ENCODE data around the gene ABR. TPM values are rescaled to one million over a fixed set of nuclear protein-coding genes. Genes with fewer than 3 reads are reported as not detected.

ABR gene
- total and polyA plus RNA-seq, 10 donors: 18.5 to 183 (median 121) TPM

DNA sequence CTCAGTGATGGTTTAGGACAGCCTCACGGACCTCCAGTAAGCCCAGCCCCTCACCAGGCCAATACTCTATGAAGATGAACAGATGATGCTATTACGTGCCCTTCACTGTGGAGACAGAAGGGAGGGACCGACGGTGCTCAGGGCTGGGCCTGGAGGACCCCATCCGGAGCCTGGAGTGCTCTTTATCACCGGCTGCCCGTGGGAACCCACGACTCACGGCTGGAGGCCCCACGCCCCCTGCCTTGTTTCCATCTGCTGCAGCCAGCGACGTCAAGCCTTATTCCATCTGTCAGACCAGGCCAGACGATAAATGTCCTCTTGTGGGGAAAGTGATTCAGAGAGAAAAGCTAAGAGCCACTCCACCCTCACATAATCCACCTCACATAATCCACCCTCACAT, 186.8 kb downstream of the ABR start:
- TF ChIP-seq POLR2A (IDR thresholded peaks at IDR 0.05) (no peak), POLR2AphosphoS5 (IDR thresholded peaks at IDR 0.05) (no peak), CTCF (IDR thresholded peaks at IDR 0.05 in 8 of 11, conservative IDR thresholded peaks at IDR 0.05 in 3 of 11) (no peak)

DNA sequence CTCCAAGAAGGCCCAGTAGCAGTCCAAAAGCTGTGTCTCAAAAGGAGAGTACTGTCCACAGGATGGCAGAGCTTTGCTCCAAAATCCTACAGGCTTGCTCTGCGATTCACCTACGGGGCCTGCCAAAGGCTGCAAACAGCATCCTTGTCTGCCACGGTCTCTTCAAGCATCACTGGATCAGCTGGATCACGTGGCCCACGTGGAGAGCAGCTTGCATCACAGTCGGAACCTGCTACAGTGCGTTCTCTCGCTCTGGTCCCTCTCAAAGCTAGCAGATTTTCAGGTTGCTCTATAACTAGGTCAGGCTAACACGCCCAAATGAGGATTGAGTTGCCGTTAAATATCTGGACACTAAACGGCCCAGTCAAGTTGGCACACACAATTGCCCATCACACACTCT, 191.2 kb downstream of the ABR start:
- Histone ChIP-seq H3K27ac (no peak overlapping the region), H3K4me3 (no peak overlapping the region), H3K4me1 (no peaks in the 10 kb centered on the region), H3K9me3 (peaks cover 0 to 16% (median 12%) of the 10 kb centered on the region in 8 donors), H3K36me3 (no peaks in the 10 kb centered on the region), H3K27me3 (replicated peaks in 1 of 7) (no peaks in the 10 kb centered on the region)
- intact Hi-C loops (cut with DNase I; ENCODE audit: low total_unique reads): no loop called here
- WGBS, 5 donors: 79 to 92% (median 91%) methylated on average over 11 of the region's 11 CpGs
- DNase-seq: no peak
- TF ChIP-seq POLR2AphosphoS5 (IDR thresholded peaks at IDR 0.05) (no peak), CTCF (IDR thresholded peaks at IDR 0.05 in 8 of 11, conservative IDR thresholded peaks at IDR 0.05 in 3 of 11) (no peak), POLR2A (IDR thresholded peaks at IDR 0.05) (no peak)

More for the DNA sequence above, 186.8 kb downstream of the ABR start:
- Histone ChIP-seq H3K4me3 (no peak overlapping the region), H3K4me1 (peaks cover 6 to 16% (median 10%) of the 10 kb centered on the region in 6 donors), H3K36me3 (no peaks in the 10 kb centered on the region), H3K9me3 (peaks cover 0 to 34% (median 22%) of the 10 kb centered on the region in 8 donors), H3K27ac (no peak overlapping the region), H3K27me3 (replicated peaks in 1 of 7) (no peaks in the 10 kb centered on the region)
- WGBS, 5 donors: 77 to 91% (median 83%) methylated on average over 13 of the region's 13 CpGs
- intact Hi-C loops (cut with DNase I; ENCODE audit: low total_unique reads): no loop called here
- no peak for DNase-seq

DNA sequence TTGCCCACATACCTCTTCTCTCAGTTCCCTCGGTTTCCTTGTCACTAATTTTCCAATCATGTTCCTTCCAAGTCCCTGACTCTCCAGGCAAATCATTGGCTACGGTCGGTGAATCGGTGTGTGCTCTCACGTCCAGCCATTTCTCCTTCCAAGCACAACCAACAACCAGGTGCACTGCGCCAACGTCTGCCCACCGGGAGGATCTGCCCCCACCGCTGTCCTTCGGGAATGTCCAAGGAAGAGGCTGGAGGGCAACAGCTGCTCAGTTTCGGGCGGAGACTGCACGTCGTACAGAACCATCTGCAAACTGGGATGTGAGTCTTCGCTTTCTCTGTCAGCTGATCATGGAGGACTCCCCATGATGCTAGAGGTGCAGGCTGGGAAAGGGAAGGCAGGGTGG, 191.8 kb downstream of the ABR start:
- H3K4me1 ChIP-seq: no peaks in the 10 kb centered on the region
- intact Hi-C loops (cut with DNase I; ENCODE audit: low total_unique reads): no loop called here
- TF ChIP-seq POLR2A (IDR thresholded peaks at IDR 0.05): no peak
- TF ChIP-seq CTCF (IDR thresholded peaks at IDR 0.05 in 8 of 11, conservative IDR thresholded peaks at IDR 0.05 in 3 of 11): no peak
- no peak for TF ChIP-seq POLR2AphosphoS5 (IDR thresholded peaks at IDR 0.05)
- no peaks in the 10 kb centered on the region for H3K27me3 ChIP-seq (replicated peaks in 1 of 7)
- DNase-seq: no peak
- no peak overlapping the region for H3K27ac ChIP-seq
- H3K36me3 ChIP-seq: no peaks in the 10 kb centered on the region
- no peak overlapping the region for H3K4me3 ChIP-seq
- H3K9me3 ChIP-seq: peaks cover 0 to 9% (median 9%) of the 10 kb centered on the region in 8 donors
- WGBS, 5 donors: 91 to 94% (median 93%) methylated on average over 15 of the region's 15 CpGs

- intact Hi-C loops (cut with DNase I; ENCODE audit: low total_unique reads): no loop called here
- no peak overlapping the region for H3K27ac ChIP-seq
- no peak for DNase-seq
- H3K9me3 ChIP-seq: no peaks in the 10 kb centered on the region
- H3K4me1 ChIP-seq: peaks cover 0 to 2% (median 0%) of the 10 kb centered on the region in 6 donors
- no peaks in the 10 kb centered on the region for H3K36me3 ChIP-seq
- 75 to 92% (median 91%) methylated on average over 4 to 6 of the region's 6 CpGs for WGBS, 5 donors
- H3K27me3 ChIP-seq (replicated peaks in 1 of 7): no peaks in the 10 kb centered on the region
- TF ChIP-seq POLR2A (IDR thresholded peaks at IDR 0.05) (no peak), POLR2AphosphoS5 (IDR thresholded peaks at IDR 0.05) (no peak), CTCF (IDR thresholded peaks at IDR 0.05 in 8 of 11, conservative IDR thresholded peaks at IDR 0.05 in 3 of 11) (no peak)
- no peak overlapping the region for H3K4me3 ChIP-seq
Measured at GRCh38 chr17:986322-986929, 193.4 kb downstream of the ABR start.

Data from spleen (tissue), 11 donors.